B cell (primary cell): Measurements from ENCODE around the gene URGCP. TPM values are rescaled to one million over a fixed set of nuclear protein-coding genes. Genes with fewer than 3 reads are reported as not detected.
A peak's percentile ranks its signal among the peaks of the same experiment; 100 is the strongest.

Experiments used
- ATAC-seq: fragments of 200-7000 bp; cut with Tn5 transposase; one replicate; pipeline ENCODE4 v1.10.0; 2021; ENCODE audit warnings: low read depth, mild to moderate bottlenecking, moderate number of reproducible peaks, moderate library complexity
- CTCF ChIA-PET: fragments of 350-600 bp; sonication (Branson Sonifier 250); formaldehyde crosslinking; loops from one replicate; lab custom pipeline; 2021; ENCODE audit warnings: antibody characterized with exemption, inconsistent platforms; lab: Charles Lee
- POLR2A ChIA-PET: fragments of 350-600 bp; sonication (Branson Sonifier 250); formaldehyde crosslinking; loops from one replicate; lab custom pipeline; 2021; ENCODE audit warnings: antibody characterized with exemption; lab: Charles Lee
- DNase-seq: peaks from one replicate; pipeline ENCODE4 v3.0.0; 2013
- H2AFZ ChIP-seq: 2 replicates; pipeline ENCODE4 v1.6.1; 2012; ENCODE audit warnings: mild to moderate bottlenecking, low read depth, low read length; ENCODE audit not compliant: insufficient read depth, poor library complexity, severe bottlenecking
- H3K27ac ChIP-seq, 2 donors: 1 replicate in 1 of 2; 2 replicates in 1 of 2; pipeline ENCODE4 v1.5.1; 2012 to 2013; ENCODE audit warnings: low read length in 2 of 2, mild to moderate bottlenecking in 2 of 2, moderate library complexity in 1 of 2
- H3K27me3 ChIP-seq, 4 experiments: fragments of 200-600 bp in 1 of 4; sonication (generic) in 1 of 4; replicated peaks in 1 of 4; 1 replicate in 2 of 4; 2 replicates in 2 of 4; pipeline versions ENCODE4 v1.6.1 to v1.7.0; 2013 to 2016; ENCODE audit warnings: low read length in 3 of 4, mild to moderate bottlenecking in 2 of 4, mixed read lengths in 1 of 4, moderate library complexity in 1 of 4; ENCODE audit not compliant: insufficient read depth in 4 of 4, control insufficient read depth in 3 of 4; ENCODE audit errors: control extremely low read depth in 1 of 4
- H3K36me3 ChIP-seq, 2 experiments: replicated peaks in 1 of 2; 1 replicate in 1 of 2; 2 replicates in 1 of 2; pipeline versions ENCODE4 v1.6.1 to v1.7.1; 2013; ENCODE audit warnings: low read length in 1 of 2; ENCODE audit not compliant: insufficient read depth in 2 of 2, control insufficient read depth in 1 of 2; ENCODE audit errors: control extremely low read depth in 1 of 2, extremely low read depth in 1 of 2
- H3K4me1 ChIP-seq, 2 donors: fragments of 200-600 bp in 1 of 2; sonication (generic) in 1 of 2; 1 replicate in 1 of 2; 2 replicates in 1 of 2; pipeline versions ENCODE4 v1.5.1 to v1.6.1; 2013 to 2017; ENCODE audit warnings: low read length in 2 of 2; ENCODE audit not compliant: control insufficient read depth in 2 of 2, insufficient read depth in 2 of 2
- H3K4me2 ChIP-seq: replicated peaks from 2 replicates; pipeline ENCODE3; 2012; ENCODE audit warnings: mild to moderate bottlenecking, low read depth, low read length; ENCODE audit not compliant: poor library complexity, severe bottlenecking
- H3K4me3 ChIP-seq, 5 experiments: fragments of 200-600 bp in 1 of 5; sonication (generic) in 1 of 5; 1 replicate in 3 of 5; 2 replicates in 2 of 5; pipeline versions ENCODE4 v1.5.1 to v1.7.0; 2011 to 2016; ENCODE audit warnings: low read length in 4 of 5, mild to moderate bottlenecking in 4 of 5, low read depth in 2 of 5, control low read depth in 1 of 5, moderate library complexity in 1 of 5; ENCODE audit not compliant: insufficient read depth in 1 of 5; ENCODE audit errors: control extremely low read depth in 1 of 5, extremely low read depth in 1 of 5
- H3K79me2 ChIP-seq: fragments of 200-600 bp; sonication (generic); one replicate; pipeline ENCODE4 v1.6.0; 2016; ENCODE audit warnings: low read length; ENCODE audit not compliant: control insufficient read depth, insufficient read depth
- H3K9ac ChIP-seq: fragments of 200-600 bp; sonication (generic); 2 replicates; pipeline ENCODE4 v1.6.1; 2017; ENCODE audit warnings: mild to moderate bottlenecking, low read length, moderate library complexity
- H3K9me3 ChIP-seq, 3 donors: one replicate each; pipeline versions ENCODE4 v1.6.1 to v1.7.1; 2013; ENCODE audit warnings: low read length in 2 of 3; ENCODE audit not compliant: control insufficient read depth in 2 of 3, insufficient read depth in 1 of 3; ENCODE audit errors: control extremely low read depth in 1 of 3
- H4K20me1 ChIP-seq: 2 replicates; pipeline ENCODE4 v1.6.0; 2012; ENCODE audit warnings: mild to moderate bottlenecking, low read length; ENCODE audit not compliant: insufficient read depth, control insufficient read depth, poor library complexity, severe bottlenecking
- H3K27ac Mint-ChIP-seq: one replicate; pipeline ENCODE4 v1.8.0; 2021; ENCODE audit warnings: mixed read lengths
- H3K27me3 Mint-ChIP-seq: one replicate; pipeline ENCODE4 v1.8.0; 2021; ENCODE audit warnings: mixed read lengths
- H3K4me1 Mint-ChIP-seq: one replicate; pipeline ENCODE4 v1.8.0; 2021; ENCODE audit warnings: mixed read lengths
- H3K4me3 Mint-ChIP-seq: one replicate; pipeline ENCODE4 v1.8.0; 2021; ENCODE audit warnings: mixed read lengths
- H3K9me3 Mint-ChIP-seq: one replicate; pipeline ENCODE4 v1.8.0; 2022; ENCODE audit warnings: mixed read lengths; ENCODE audit not compliant: insufficient read depth
- EZH2 ChIP-seq: IDR thresholded peaks from 2 replicates; pipeline ENCODE4 v1.6.1; 2012; ENCODE audit warnings: borderline replicate concordance, low read depth, mild to moderate bottlenecking, moderate library complexity, low read length; ENCODE audit not compliant: insufficient read depth, poor library complexity, severe bottlenecking
- WGBS: methylation state at CpG from one replicate; pipeline ENCODE4 v1.1.5; 2013; ENCODE audit warnings: missing lambda C conversion rate; ENCODE audit not compliant: insufficient coverage; 5-methylcytosine and 5-hydroxymethylcytosine counted together
- intact Hi-C: fragments of 100-400 bp; cut with micrococcal nuclease; formaldehyde crosslinking; loops from one replicate; pipeline ENCODE4 v1.10.0; 2022
- polyA plus RNA-seq: library from polyadenylated mRNA; depleted of rRNA; stranded (reverse); fragments of >200 nt; gene quantifications from 2 replicates; pipeline ENCODE4 v1.2.3, GENCODE V29; 2012
- total RNA-seq, 2 donors: library from RNA; stranded (reverse); fragments of 120-200 nt in 1 of 2; gene quantifications; 1 replicate in 1 of 2; 2 replicates in 1 of 2; pipeline versions ENCODE4 v1.2.3 to v1.2.4, GENCODE V29; 2013 to 2022
- TF ChIP-seq, protein P1 (sequence below): fragments of 200-600 bp; IDR thresholded peaks from one replicate; pipeline ENCODE4 v1.8.0; 2022; ENCODE audit warnings: antibody characterized with exemption, mild to moderate bottlenecking

Gene URGCP
- total and polyA plus RNA-seq, 2 donors (not counting 1 experiment from before 2014, with no cell fraction given), result 16.5 to 25.1 TPM

DNA sequence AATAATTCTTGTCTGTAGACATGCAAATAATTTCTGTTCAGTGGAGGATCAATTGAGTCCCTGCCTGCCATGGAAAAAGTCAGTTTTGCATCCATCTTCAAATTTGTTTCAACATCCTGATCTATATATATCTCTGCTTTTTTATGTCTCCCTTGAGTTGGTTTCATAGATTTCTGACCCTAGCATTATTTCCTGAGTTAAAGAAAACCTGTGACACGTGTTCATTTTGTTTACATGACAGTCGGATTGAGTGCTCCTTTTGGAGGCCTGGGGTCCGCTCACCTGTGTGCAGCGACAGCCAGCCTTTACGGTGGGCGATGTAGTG, 37.8 kb downstream of the URGCP start:
- H3K79me2 ChIP-seq, result no peaks in the 10 kb centered on the region
- H3K4me3 Mint-ChIP-seq, result peak overlapping the region; percentile 91
- no peaks in the 10 kb centered on the region for H4K20me1 ChIP-seq
- peak overlapping the region; percentile 79 for H3K9ac ChIP-seq
- peaks cover 15 to 19% of the 10 kb centered on the region in 2 donors for H3K4me1 ChIP-seq
- H2AFZ ChIP-seq, result peak overlapping the region; percentile 97
- no peaks in the 10 kb centered on the region for H3K9me3 Mint-ChIP-seq
- peaks cover 0 to 3% (median 0%) of the 10 kb centered on the region in 3 donors for H3K9me3 ChIP-seq
- H3K4me3 ChIP-seq, result peak overlapping the region; percentile 12 to 91 (median 70)
- ChIA-PET POLR2A (interaction anchor here (0.6 to 1.3 kb wide), 3 partner anchors 37 to 108 kb away, joined by 3 to 6 read pairs (median 3); partner anchors contain the start of gene UBE2D4), CTCF (interaction anchor here (0.7 to 1.1 kb wide), 2 partner anchors 29 to 30 kb away, joined by 3 read pairs; no protein-coding TSS in a partner anchor)
- no peaks in the 10 kb centered on the region for H3K27me3 Mint-ChIP-seq
- peak overlapping the region; percentile 70 for H3K27ac Mint-ChIP-seq
- no peak for ATAC-seq
- H3K4me2 ChIP-seq, result peak overlapping the region; percentile 94
- peak; percentile 40 for DNase-seq
- intact Hi-C loops, result loop anchor here (1.0 to 5.0 kb wide), 7 partner anchors 29 to 1986 kb away; partner anchors contain the start of genes COA1, MRPL32, NUDCD3 and PSMA2
- no peak for TF ChIP-seq EZH2
- TF ChIP-seq, protein P1, sequence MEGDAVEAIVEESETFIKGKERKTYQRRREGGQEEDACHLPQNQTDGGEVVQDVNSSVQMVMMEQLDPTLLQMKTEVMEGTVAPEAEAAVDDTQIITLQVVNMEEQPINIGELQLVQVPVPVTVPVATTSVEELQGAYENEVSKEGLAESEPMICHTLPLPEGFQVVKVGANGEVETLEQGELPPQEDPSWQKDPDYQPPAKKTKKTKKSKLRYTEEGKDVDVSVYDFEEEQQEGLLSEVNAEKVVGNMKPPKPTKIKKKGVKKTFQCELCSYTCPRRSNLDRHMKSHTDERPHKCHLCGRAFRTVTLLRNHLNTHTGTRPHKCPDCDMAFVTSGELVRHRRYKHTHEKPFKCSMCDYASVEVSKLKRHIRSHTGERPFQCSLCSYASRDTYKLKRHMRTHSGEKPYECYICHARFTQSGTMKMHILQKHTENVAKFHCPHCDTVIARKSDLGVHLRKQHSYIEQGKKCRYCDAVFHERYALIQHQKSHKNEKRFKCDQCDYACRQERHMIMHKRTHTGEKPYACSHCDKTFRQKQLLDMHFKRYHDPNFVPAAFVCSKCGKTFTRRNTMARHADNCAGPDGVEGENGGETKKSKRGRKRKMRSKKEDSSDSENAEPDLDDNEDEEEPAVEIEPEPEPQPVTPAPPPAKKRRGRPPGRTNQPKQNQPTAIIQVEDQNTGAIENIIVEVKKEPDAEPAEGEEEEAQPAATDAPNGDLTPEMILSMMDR, result no peak
- 2% methylated on average over 6 of the region's 6 CpGs for WGBS
- H3K4me1 Mint-ChIP-seq, result peaks cover 22% of the 10 kb centered on the region
- H3K36me3 ChIP-seq, result peaks cover 0 to 17% of the 10 kb centered on the region in 2 experiments
- no peaks in the 10 kb centered on the region for H3K27me3 ChIP-seq
- peak overlapping the region; percentile 34 to 47 for H3K27ac ChIP-seq

DNA sequence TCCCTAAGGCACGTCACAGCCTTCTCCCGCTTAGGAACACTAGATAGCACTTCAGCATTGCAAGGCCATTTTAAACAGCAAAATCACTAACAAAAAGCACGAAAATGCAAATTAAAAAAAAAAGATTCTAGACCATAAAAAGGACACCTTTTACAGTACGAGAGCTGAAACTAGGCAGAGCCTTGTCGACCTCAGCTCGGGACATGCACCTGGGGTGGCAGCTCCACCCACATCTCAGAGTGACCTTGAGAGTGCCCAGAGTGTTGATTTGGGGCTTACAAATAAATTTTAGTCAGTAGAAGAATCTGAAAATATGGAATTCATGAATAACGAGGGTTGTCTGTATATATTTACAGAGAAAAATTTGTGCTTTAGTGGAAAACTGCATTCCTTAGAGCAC, 38.2 kb downstream of the URGCP start:
- Histone ChIP-seq H4K20me1 (no peaks in the 10 kb centered on the region), H3K27me3 (no peaks in the 10 kb centered on the region), H3K9me3 (peaks cover 0 to 3% (median 0%) of the 10 kb centered on the region in 3 donors), H3K79me2 (no peaks in the 10 kb centered on the region), H3K36me3 (peaks cover 0 to 17% of the 10 kb centered on the region in 2 experiments), H3K4me3 (peak overlapping the region in 1 of 5 experiments; percentile 91), H3K27ac (no peak overlapping the region), H3K4me1 (peaks cover 15 to 19% of the 10 kb centered on the region in 2 donors), H2AFZ (peak overlapping the region; percentile 97), H3K9ac (peak overlapping the region; percentile 79), H3K4me2 (peak overlapping the region; percentile 94)
- intact Hi-C loops, result loop anchor here (2.0 to 5.0 kb wide), 3 partner anchors 39 to 1985 kb away; partner anchors contain the start of genes NUDCD3 and URGCP
- peak overlapping the region; percentile 2 for H3K27ac Mint-ChIP-seq
- DNase-seq (no peak), ATAC-seq (no peak)
- peaks cover 22% of the 10 kb centered on the region for H3K4me1 Mint-ChIP-seq
- no peaks in the 10 kb centered on the region for H3K27me3 Mint-ChIP-seq
- ChIA-PET CTCF (interaction anchor here (0.7 to 1.1 kb wide), 3 partner anchors 17 to 30 kb away, joined by 3 read pairs; no protein-coding TSS in a partner anchor), POLR2A (interaction anchor here (0.6 kb wide), 1 partner anchor 37 kb away, joined by 3 read pairs; no protein-coding TSS in a partner anchor)
- no CpG with 5 or more reads among the region's 7 CpGs for WGBS
- peak overlapping the region; percentile 91 for H3K4me3 Mint-ChIP-seq
- no peaks in the 10 kb centered on the region for H3K9me3 Mint-ChIP-seq
- TF ChIP-seq EZH2, result no peak
- TF ChIP-seq, protein P1, result no peak
